ENCODE results near the gene SLC22A3.

Gene SLC22A3

GRCh38 chr6:160327981-160328380, 20.2 kb upstream of the SLC22A3 start:
- no peaks in the 10 kb centered on the region for H3K4me1 Mint-ChIP-seq
- DNase-seq (ENCODE audit: low spot score in 2 of 2) (no peak), ATAC-seq (ENCODE audit: low read depth) (no peak)
- no peak overlapping the region for H3K4me3 Mint-ChIP-seq
- no peak overlapping the region for H3K27ac Mint-ChIP-seq
- no peaks in the 10 kb centered on the region for H3K36me3 Mint-ChIP-seq
- H3K9me3 Mint-ChIP-seq: peaks cover under 1% of the 10 kb centered on the region
- peaks cover 8% of the 10 kb centered on the region for H3K27me3 Mint-ChIP-seq

- Mint-ChIP-seq H3K4me3 (no peak overlapping the region), H3K27ac (no peak overlapping the region), H3K27me3 (peaks cover 10% of the 10 kb centered on the region), H3K9me3 (no peaks in the 10 kb centered on the region), H3K4me1 (no peaks in the 10 kb centered on the region), H3K36me3 (no peaks in the 10 kb centered on the region)
- no peak for ATAC-seq (ENCODE audit: low read depth)
- DNase-seq (ENCODE audit: low spot score in 2 of 2): no peak
Measured at GRCh38 chr6:160328447-160328846, 19.7 kb upstream of the SLC22A3 start.

- Mint-ChIP-seq H3K27me3 (peaks cover 11% of the 10 kb centered on the region), H3K27ac (no peak overlapping the region), H3K9me3 (no peaks in the 10 kb centered on the region), H3K36me3 (no peaks in the 10 kb centered on the region), H3K4me3 (no peak overlapping the region), H3K4me1 (no peaks in the 10 kb centered on the region)
- DNase-seq (ENCODE audit: low spot score in 2 of 2) (no peak), ATAC-seq (ENCODE audit: low read depth) (no peak)
Measured at GRCh38 chr6:160329188-160329587, 19.0 kb upstream of the SLC22A3 start.

- Mint-ChIP-seq H3K27ac (no peak overlapping the region), H3K4me3 (no peak overlapping the region), H3K9me3 (no peaks in the 10 kb centered on the region), H3K4me1 (no peaks in the 10 kb centered on the region), H3K36me3 (no peaks in the 10 kb centered on the region), H3K27me3 (peaks cover 9% of the 10 kb centered on the region)
- no peak for ATAC-seq (ENCODE audit: low read depth)
- no peak for DNase-seq (ENCODE audit: low spot score in 2 of 2)
Measured at GRCh38 chr6:160330619-160331018, 17.6 kb upstream of the SLC22A3 start.

GRCh38 chr6:160331204-160331603, 17.0 kb upstream of the SLC22A3 start:
- ATAC-seq (ENCODE audit: low read depth): no peak

GRCh38 chr6:160331753-160332152, 16.4 kb upstream of the SLC22A3 start:
- no peaks in the 10 kb centered on the region for H3K36me3 Mint-ChIP-seq
- no peak for ATAC-seq (ENCODE audit: low read depth)
- peaks cover 9% of the 10 kb centered on the region for H3K27me3 Mint-ChIP-seq
- no peak for DNase-seq (ENCODE audit: low spot score in 2 of 2)
- H3K9me3 Mint-ChIP-seq: no peaks in the 10 kb centered on the region
- no peaks in the 10 kb centered on the region for H3K4me1 Mint-ChIP-seq
- no peak overlapping the region for H3K4me3 Mint-ChIP-seq
- no peak overlapping the region for H3K27ac Mint-ChIP-seq

More at GRCh38 chr6:160331204-160331603, 17.0 kb upstream of the SLC22A3 start:
- Mint-ChIP-seq H3K27ac (no peak overlapping the region), H3K27me3 (peaks cover 9% of the 10 kb centered on the region), H3K4me3 (no peak overlapping the region), H3K4me1 (no peaks in the 10 kb centered on the region), H3K9me3 (no peaks in the 10 kb centered on the region), H3K36me3 (no peaks in the 10 kb centered on the region)
- no peak for DNase-seq (ENCODE audit: low spot score in 2 of 2)

GRCh38 chr6:160333101-160333500, 15.1 kb upstream of the SLC22A3 start:
- Mint-ChIP-seq H3K4me1 (no peaks in the 10 kb centered on the region), H3K27ac (no peak overlapping the region), H3K27me3 (peaks cover 15% of the 10 kb centered on the region), H3K9me3 (no peaks in the 10 kb centered on the region), H3K4me3 (no peak overlapping the region), H3K36me3 (no peaks in the 10 kb centered on the region)
- no peak for DNase-seq (ENCODE audit: low spot score in 2 of 2)
- no peak for ATAC-seq (ENCODE audit: low read depth)

GRCh38 chr6:160333841-160334240, 14.3 kb upstream of the SLC22A3 start:
- Mint-ChIP-seq H3K4me1 (no peaks in the 10 kb centered on the region), H3K9me3 (no peaks in the 10 kb centered on the region), H3K36me3 (no peaks in the 10 kb centered on the region), H3K27me3 (peaks cover 16% of the 10 kb centered on the region), H3K4me3 (no peak overlapping the region), H3K27ac (no peak overlapping the region)
- DNase-seq (ENCODE audit: low spot score in 2 of 2) (no peak), ATAC-seq (ENCODE audit: low read depth) (no peak)

GRCh38 chr6:160336200-160336599, 12.0 kb upstream of the SLC22A3 start:
- no peaks in the 10 kb centered on the region for H3K36me3 Mint-ChIP-seq
- H3K27me3 Mint-ChIP-seq: peaks cover 15% of the 10 kb centered on the region
- no peak overlapping the region for H3K27ac Mint-ChIP-seq
- ATAC-seq (ENCODE audit: low read depth) (no peak), DNase-seq (ENCODE audit: low spot score in 2 of 2) (no peak)
- H3K4me3 Mint-ChIP-seq: no peak overlapping the region
- no peaks in the 10 kb centered on the region for H3K9me3 Mint-ChIP-seq
- H3K4me1 Mint-ChIP-seq: no peaks in the 10 kb centered on the region

GRCh38 chr6:160337301-160337700, 10.9 kb upstream of the SLC22A3 start:
- Mint-ChIP-seq H3K4me1 (no peaks in the 10 kb centered on the region), H3K9me3 (no peaks in the 10 kb centered on the region), H3K4me3 (no peak overlapping the region), H3K27me3 (peaks cover 13% of the 10 kb centered on the region), H3K27ac (no peak overlapping the region), H3K36me3 (no peaks in the 10 kb centered on the region)
- DNase-seq (ENCODE audit: low spot score in 2 of 2) (no peak), ATAC-seq (ENCODE audit: low read depth) (no peak)

GRCh38 chr6:160337991-160338390, 10.2 kb upstream of the SLC22A3 start:
- Mint-ChIP-seq H3K4me1 (no peaks in the 10 kb centered on the region), H3K4me3 (no peak overlapping the region), H3K9me3 (no peaks in the 10 kb centered on the region), H3K27me3 (peaks cover 13% of the 10 kb centered on the region), H3K36me3 (no peaks in the 10 kb centered on the region), H3K27ac (no peak overlapping the region)
- DNase-seq (ENCODE audit: low spot score in 2 of 2): no peak
- ATAC-seq (ENCODE audit: low read depth): no peak

GRCh38 chr6:160343144-160343543, 5.0 kb upstream of the SLC22A3 start:
- peaks cover 20% of the 10 kb centered on the region for H3K27me3 Mint-ChIP-seq
- H3K36me3 Mint-ChIP-seq: no peaks in the 10 kb centered on the region
- H3K27ac Mint-ChIP-seq: no peak overlapping the region
- no peak for ATAC-seq (ENCODE audit: low read depth)
- H3K4me3 Mint-ChIP-seq: no peak overlapping the region
- no peaks in the 10 kb centered on the region for H3K4me1 Mint-ChIP-seq
- H3K9me3 Mint-ChIP-seq: no peaks in the 10 kb centered on the region
- DNase-seq (ENCODE audit: low spot score in 2 of 2): no peak

GRCh38 chr6:160344271-160344670, 3.9 kb upstream of the SLC22A3 start:
- no peak for DNase-seq (ENCODE audit: low spot score in 2 of 2)
- Mint-ChIP-seq H3K9me3 (no peaks in the 10 kb centered on the region), H3K4me1 (no peaks in the 10 kb centered on the region), H3K36me3 (no peaks in the 10 kb centered on the region), H3K27me3 (peaks cover 19% of the 10 kb centered on the region), H3K27ac (no peak overlapping the region), H3K4me3 (no peak overlapping the region)
- no peak for ATAC-seq (ENCODE audit: low read depth)

- Mint-ChIP-seq H3K9me3 (no peaks in the 10 kb centered on the region), H3K36me3 (no peaks in the 10 kb centered on the region), H3K4me3 (no peak overlapping the region), H3K27me3 (peaks cover 26% of the 10 kb centered on the region), H3K27ac (no peak overlapping the region), H3K4me1 (no peaks in the 10 kb centered on the region)
- no peak for DNase-seq (ENCODE audit: low spot score in 2 of 2)
- no peak for ATAC-seq (ENCODE audit: low read depth)
Measured at GRCh38 chr6:160347259-160348222, 637 bp upstream of the SLC22A3 start.

GRCh38 chr6:160349020-160349441, 853 bp downstream of the SLC22A3 start:
- DNase-seq (ENCODE audit: low spot score in 2 of 2) (no peak), ATAC-seq (ENCODE audit: low read depth) (no peak)
- Mint-ChIP-seq H3K27me3 (peaks cover 24% of the 10 kb centered on the region), H3K36me3 (no peaks in the 10 kb centered on the region), H3K4me3 (no peak overlapping the region), H3K4me1 (no peaks in the 10 kb centered on the region), H3K27ac (no peak overlapping the region), H3K9me3 (no peaks in the 10 kb centered on the region)

Measured in memory B cell (primary cell).